ENCODE measurements around the gene CDC42BPA. TPM values are rescaled to one million over a fixed set of nuclear protein-coding genes. Genes with fewer than 3 reads are reported as not detected.

The CDC42BPA gene, protein sequence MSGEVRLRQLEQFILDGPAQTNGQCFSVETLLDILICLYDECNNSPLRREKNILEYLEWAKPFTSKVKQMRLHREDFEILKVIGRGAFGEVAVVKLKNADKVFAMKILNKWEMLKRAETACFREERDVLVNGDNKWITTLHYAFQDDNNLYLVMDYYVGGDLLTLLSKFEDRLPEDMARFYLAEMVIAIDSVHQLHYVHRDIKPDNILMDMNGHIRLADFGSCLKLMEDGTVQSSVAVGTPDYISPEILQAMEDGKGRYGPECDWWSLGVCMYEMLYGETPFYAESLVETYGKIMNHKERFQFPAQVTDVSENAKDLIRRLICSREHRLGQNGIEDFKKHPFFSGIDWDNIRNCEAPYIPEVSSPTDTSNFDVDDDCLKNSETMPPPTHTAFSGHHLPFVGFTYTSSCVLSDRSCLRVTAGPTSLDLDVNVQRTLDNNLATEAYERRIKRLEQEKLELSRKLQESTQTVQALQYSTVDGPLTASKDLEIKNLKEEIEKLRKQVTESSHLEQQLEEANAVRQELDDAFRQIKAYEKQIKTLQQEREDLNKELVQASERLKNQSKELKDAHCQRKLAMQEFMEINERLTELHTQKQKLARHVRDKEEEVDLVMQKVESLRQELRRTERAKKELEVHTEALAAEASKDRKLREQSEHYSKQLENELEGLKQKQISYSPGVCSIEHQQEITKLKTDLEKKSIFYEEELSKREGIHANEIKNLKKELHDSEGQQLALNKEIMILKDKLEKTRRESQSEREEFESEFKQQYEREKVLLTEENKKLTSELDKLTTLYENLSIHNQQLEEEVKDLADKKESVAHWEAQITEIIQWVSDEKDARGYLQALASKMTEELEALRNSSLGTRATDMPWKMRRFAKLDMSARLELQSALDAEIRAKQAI (N-terminal part only)
- total RNA-seq (2022; extraction: Qiagen RNA extraction): 8.7 to 12.8 TPM (median 11.4 TPM) in 5 replicates

DNA sequence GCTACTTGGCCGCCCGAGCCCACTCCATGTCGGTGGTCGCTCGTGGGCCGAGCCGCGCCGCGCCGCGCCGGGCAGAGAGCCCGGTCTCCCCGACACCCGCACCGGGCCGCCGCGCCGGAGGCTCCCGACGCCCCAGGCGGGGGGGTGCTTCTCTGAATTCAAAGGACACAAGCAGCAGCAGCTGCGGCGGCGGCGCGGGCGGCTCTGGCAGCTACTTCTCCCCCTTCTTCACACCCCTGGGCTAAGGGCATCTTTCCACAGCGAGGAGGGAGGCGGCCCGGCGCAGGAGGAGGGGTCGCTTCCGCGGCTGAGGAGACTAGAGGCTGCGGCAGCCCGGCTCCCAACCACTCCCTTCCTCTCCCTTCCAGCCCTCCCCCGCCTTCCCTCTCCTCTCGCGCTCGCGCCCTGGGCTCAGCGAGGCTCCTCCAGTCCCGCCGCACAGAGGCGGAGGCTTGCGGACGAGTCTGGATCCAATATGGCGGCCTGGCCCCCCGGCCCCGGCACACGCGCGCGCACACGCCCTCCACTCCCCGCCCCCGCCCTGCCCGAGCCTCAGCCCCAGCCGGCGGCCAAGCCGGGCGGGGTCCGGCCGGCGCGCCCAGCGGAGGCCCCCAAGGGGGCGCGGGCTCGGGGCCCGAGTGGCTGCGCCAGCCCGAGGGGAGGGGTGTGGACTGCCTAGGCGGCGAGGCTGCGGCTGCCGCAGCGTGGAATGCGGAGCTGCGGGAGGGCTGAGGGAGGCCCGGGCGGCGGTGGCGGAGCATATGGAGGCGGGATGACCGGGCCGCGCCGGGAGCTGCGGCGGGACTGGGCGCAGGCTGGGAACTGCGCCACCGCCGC lies at the start of gene CDC42BPA:
TSS of gene CDC42BPA (minus strand) at position 477 of the 837 bp plus-strand sequence. CDS start 1,310 bp downstream, outside the sequence.

DNA sequence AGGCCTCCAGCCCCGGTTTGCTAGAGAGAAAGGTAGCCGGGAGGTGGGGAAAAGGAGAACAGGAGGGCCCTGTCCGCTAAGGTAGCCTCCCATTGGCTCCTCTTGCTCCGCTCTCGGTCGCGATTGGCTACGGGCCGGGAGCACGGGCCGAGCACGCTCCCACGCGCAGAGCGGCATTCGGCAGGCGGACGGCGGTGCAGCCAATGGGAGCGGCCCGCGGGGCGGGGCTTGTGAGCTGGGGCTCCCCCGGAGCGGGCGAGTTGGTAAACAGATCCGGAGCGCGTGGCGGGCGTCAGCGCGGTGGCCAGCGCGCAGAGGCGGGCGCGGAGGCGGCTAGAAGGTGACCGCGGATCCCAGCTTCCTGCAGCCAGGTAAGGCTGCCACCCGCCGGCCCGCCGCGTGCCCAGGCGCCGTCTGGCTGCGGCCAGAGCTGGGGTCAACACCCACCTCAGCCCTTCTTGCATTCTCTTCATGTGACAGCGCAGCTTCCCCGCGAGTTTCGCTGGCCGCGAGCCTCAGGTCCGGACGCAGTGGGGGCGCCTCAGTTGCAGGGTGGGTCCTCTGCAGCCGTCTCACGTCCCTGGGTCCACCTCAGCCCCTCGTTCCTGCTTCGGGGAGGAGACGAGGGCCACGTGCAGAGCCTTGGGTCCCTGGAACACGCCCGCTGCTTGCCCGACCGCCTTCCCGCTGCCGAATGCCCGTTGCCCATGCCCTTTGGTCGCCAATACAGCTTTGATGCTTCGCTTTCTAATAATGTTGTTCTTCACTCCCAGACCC lies 378.1 kb downstream of the CDC42BPA start, which contains the start of gene COQ8A:
TSS of gene COQ8A (plus strand) at position 266 of the 777 bp plus-strand sequence. CDS start 21,092 bp downstream, outside the sequence.

Other genes with a start within 250 kb of the CDC42BPA start
- 1.2 to 1.7 TPM (median 1.6 TPM) in 5 replicates for gene ZNF678, start 245.1 kb upstream of the CDC42BPA start, total RNA-seq (2022; extraction: Qiagen RNA extraction)

Data from A549 treated with dexamethasone at 1 μM for 4 hours (cell line).